C4-2B (cell line): ENCODE results near the gene SYTL3.
A peak's percentile ranks its signal among the peaks of the same experiment; 100 is the strongest.
"Not testable (repeated sequence)": the region's sequence is repeated elsewhere in the genome, so short reads cannot be mapped to it uniquely, and the experiment has no call there.

ENCODE experiments used
- H3K27ac ChIP-seq: fragments of 450-650 bp; 2 replicates; pipeline ENCODE4 v1.5.1; 2017
- CTCF ChIP-seq: fragments of 450-650 bp; conservative IDR thresholded peaks from 2 replicates; pipeline ENCODE4 v1.5.1; 2017; ENCODE audit warnings: mild to moderate bottlenecking
- ZFX ChIP-seq: fragments of 450-650 bp; IDR thresholded peaks from 2 replicates; pipeline ENCODE4 v1.6.1; 2017

Gene SYTL3

GRCh38 chr6:158665332-158665731, 15.5 kb downstream of the SYTL3 start:
- no peak overlapping the region for H3K27ac ChIP-seq
- TF ChIP-seq ZFX (no peak), CTCF (no peak)

DNA sequence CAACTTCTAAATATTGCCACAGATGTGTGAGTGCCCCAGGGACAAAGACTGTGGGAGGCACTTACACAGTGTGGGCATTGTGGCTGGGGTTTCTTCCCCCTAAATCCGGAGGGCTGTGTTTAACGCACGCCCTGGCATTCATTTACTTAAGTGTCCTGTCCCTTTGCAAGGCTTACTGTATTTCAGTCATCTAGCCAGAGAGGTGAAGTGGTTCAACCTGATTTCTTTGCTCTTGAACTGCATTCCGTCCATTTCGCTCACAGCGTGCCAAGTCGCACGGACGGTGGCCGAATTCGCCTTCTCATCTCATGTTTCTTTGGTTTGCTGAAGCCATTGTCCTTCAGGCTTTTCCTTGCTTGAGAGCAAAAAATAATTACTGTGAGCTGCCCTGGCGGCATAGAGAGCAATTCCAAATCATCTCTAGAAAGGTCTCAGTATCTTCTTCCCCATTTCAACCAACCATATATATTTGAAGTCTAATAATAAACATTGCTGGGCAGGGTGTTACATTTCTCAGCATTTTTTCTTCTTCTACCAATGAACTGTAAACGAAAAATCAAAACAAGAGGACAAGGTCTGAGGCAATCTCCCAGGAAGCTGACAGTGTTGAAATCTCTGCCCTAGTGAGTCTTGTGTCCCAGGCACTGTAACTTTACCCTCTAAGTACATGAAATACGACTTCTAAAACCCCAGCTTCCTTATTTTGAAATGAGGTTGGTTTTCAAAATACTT, 16.9 kb downstream of the SYTL3 start:
- peak overlapping the region; percentile 35 for H3K27ac ChIP-seq

GRCh38 chr6:158667360-158667981, 17.6 kb downstream of the SYTL3 start:
- TF ChIP-seq CTCF (no peak), ZFX (no peak)
- no peak overlapping the region for H3K27ac ChIP-seq

More for the DNA sequence above, 16.9 kb downstream of the SYTL3 start:
- TF ChIP-seq CTCF (no peak), ZFX (no peak)

- no peak overlapping the region for H3K27ac ChIP-seq
- no peak for TF ChIP-seq ZFX
- no peak for TF ChIP-seq CTCF
Observed at GRCh38 chr6:158668707-158669103, 18.9 kb downstream of the SYTL3 start.

DNA sequence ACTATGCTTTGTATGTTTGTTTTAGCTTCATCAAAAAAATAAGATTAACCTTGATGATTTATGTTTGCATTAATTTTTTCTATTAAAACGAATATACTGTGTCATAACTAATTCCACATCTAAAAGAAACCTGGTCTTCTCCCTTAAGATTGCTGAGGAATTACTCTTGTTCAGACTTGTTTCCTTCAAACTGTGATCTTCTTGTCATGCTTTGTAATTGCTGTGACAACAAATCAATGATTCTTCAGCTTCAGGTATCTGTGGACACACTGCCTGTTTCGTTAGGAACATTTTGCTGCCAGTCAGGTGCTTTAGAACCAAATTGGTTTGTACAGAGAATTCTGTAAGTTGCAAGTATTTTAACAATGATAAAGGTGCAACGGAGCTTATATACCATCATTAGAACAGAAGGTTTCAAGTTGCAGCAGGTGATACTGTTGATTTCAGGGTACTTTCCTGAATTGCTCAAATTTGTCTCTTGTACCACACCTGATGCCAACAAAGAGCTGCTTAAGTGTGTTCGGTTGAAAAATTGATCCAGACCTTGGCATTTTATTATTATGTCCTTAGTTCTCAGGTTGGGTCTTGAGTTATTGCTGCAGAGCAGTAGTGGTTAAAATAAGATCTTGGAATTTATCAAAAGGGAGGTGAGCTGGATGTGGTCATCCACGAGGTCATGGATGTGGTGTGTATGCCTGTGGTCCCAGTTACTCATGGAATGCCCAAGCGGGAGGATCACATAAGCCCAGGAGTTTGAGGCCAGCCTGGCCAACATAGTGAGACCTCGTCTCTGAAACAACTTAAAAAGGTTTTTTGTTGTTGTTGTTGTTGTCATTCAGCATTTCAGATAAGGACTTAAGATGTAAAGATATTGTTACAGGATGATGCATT, 19.5 kb downstream of the SYTL3 start:
- TF ChIP-seq CTCF, result no peak
- no peak for TF ChIP-seq ZFX
- no peak overlapping the region for H3K27ac ChIP-seq

GRCh38 chr6:158672119-158672518, 22.3 kb downstream of the SYTL3 start:
- H3K27ac ChIP-seq, result not testable (repeated sequence)

DNA sequence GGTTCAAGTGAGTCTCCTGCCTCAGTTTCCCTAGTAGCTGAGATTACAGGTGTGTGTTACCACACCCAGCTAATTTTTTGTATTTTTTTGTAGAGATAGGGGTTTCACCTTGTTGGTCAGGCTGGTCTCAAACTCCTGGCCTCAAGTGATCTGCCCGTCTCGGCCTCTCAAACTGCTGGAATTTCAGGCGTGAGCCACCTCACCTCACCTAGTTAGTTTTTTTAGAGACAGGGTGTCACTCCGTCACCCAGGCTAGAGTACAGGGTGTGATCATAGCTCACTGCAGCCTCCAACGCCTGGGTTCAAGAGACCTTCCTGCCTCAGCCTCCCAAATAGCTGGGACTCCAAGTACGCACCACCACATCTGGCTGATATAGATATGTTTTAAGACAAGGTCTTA, 22.9 kb downstream of the SYTL3 start:
- no peak for TF ChIP-seq CTCF
- TF ChIP-seq ZFX, result no peak
- no peak overlapping the region for H3K27ac ChIP-seq
